GM12892 (cell line): ENCODE measurements around the gene TANK.

ENCODE experiments used
- POLR2A ChIP-seq: IDR thresholded peaks from 2 replicates; pipeline ENCODE4 v1.6.1; 2011; ENCODE audit warnings: low read depth, low read length, control low read depth
- POLR2AphosphoS5 ChIP-seq: IDR thresholded peaks from 2 replicates; pipeline ENCODE4 v1.6.1; 2011; ENCODE audit warnings: low read depth, low read length, control low read depth

GRCh38 chr2:161265874-161266273 lies 105.6 kb downstream of the TANK start:
- TF ChIP-seq POLR2AphosphoS5: no peak
- no peak for TF ChIP-seq POLR2A
